ENCODE data around the gene RANBP3.
A peak's percentile ranks its signal among the peaks of the same experiment; 100 is the strongest.

Gene RANBP3

DNA sequence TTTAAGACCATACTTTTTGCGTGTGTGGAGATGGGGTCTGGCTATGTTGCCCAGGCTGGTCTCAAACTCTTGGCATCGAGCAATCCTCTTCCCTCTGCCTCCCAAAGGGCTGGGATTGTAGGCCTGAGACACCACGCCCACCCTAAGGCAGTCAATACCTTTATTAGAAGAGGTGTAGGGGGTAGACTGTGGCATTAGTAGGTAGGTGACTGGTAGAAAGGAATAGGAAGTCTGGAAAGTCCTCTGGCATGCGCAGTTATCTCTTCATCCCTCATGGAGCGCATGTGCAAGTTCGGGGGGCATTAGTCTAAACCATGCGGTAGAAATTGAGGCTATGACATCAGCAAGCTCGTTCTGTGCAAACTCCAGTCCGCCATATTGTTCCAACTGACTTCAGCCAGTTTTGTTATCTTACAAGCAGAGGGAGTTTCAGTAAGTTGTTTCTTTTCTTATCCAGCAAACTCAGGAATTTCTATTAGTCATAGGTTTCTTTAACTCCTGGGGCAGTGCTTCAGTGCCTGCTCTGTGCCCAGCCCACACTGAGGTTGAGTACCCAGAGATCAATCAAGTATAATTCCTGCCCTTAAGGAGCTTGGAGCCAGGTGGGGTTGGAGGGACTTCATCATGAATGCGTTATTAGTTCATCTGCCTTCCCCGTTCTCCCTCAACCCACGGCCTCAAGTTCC is 7.3 kb upstream of the RANBP3 start:
- no peak for DNase-seq

DNA sequence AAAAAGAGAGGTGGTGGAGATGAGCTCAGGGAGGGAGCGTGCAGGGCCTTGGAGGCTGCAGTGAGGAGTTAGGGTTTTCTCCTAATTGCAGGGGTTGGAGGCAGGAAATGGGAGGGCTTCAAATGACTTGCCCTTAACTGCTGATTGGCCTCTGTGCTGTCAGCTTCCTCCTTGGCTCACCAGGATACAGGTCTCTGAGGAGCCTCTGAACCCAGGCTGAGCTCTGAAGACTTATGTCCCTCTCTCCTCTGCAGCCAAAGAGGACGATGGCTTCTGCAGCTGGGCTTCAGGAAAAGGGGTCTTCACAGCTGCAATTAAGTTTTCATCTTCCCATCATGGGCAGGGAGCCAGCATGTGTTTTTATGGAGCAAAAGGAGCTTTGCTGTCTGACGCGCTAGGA is 6.7 kb upstream of the RANBP3 start:
- DNase-seq, result no peak

DNA sequence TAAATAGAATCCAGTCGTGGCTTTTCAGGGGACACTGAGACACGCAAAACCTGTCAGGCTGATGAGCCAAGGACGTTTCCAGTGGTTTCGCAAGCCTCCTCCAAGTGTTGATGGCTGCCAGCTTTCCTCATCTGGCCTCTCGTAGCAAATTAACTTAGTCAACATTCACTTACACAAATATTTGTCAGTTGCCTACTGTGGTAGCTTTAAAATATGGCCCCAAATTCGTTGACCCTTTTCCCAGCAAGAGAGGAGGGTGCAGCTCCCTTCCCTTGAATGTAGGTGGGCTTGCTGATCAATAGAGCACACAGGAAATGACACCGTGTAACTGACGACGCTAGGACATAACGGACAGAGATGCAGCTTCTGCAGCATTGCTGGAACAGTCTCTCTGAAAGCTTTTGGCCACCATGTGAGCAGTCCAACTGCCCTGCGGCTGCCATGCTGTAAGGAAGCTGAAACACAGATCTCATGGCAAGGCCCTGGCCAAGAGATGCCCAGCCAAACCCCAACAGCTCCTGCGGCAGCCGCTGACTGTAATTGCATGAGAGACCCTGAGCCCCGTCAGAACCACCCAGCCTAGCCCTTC is 5.5 kb upstream of the RANBP3 start:
- no peak for DNase-seq

DNA sequence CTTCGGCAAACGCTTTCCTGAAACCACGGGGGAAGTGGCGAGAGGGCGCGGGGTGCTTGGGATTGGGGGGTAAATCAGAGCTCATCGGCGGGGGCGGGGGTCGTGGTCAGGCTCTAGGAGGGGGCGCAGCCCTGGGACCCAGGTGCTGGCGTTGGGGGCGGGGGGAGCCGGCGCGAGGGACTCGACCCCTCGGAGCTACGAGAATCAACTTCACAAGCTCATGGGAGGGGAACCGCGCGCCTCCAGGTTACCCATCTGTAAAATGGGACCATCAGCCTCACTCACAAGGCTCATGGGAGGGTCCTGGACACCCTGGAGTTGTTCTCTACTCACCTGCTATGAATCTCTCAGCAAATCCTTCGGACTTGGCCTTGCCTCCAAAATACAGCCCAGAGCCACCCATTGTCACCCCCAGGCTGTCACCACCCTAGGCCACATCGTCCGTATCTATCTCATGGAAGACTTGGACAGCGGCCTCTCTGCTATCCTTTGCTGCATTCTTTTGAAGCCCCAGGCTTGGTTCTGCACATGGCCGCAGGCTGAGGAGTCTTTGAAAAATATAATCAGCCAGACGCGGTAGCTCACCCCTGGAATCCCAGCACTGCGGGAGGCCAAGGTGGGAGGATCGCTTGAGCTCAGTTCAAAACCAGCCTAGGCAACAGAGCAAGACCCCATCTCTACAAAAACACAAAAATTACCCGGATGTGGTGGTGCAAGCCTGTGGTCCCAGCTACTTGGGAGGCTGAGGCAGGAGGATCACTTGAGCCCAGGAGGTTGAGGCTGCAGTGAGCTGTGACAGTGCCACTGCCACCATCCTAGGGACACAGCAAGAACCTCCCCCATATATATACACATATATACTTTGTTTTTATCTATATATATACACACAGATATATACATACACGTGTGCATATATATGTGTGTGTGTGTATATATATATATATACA is 939 bp upstream of the RANBP3 start:
- DNase-seq, result no peak

DNA sequence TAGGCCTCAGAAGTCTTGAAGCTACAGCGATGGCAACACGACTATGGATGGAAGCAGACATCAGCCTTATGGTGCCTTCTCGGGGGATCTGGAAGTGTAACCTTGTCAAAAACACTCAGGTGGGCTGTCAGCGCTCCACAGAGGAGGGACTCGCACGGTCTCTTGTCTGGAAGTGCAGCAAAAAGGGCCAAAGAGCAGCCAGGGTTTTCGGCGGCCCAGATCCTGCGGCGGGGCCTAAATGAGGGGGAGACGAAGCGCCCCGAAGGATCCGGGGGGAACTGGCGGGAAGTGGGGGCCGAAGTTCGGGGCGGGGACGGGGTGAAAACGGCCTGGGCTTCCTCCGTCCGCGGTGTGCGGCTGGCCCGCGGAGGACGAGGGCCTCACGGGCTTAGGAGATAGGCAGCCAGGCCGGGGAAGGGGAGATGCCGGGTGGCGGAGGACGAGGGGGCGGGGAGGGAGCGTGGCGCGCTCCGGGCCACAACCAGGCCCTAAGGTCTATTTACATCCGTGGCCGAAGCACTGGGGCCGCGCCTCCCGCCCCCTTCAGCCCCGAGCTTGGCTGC is 637 bp downstream of the RANBP3 start:
- DNase-seq, result no peak

DNA sequence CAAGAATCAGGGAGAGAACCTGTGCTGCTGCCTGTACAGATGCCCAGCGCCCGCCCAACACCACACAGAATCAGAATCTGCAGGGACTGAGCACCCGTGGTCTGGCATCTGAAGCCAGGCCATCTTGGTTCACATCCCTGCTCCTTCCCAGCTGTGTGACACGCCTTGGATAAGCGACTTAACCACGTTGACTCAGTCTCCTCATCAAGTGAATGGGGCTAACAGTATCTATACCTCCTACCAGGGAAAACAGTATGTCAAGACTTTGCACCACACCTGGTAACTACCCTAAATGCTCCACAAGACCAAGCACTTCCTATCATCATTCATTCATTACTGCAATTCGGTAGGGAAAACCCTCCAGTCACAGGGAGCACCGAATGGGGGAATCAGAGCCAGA is 1.2 kb downstream of the RANBP3 start:
- no peak for DNase-seq

DNA sequence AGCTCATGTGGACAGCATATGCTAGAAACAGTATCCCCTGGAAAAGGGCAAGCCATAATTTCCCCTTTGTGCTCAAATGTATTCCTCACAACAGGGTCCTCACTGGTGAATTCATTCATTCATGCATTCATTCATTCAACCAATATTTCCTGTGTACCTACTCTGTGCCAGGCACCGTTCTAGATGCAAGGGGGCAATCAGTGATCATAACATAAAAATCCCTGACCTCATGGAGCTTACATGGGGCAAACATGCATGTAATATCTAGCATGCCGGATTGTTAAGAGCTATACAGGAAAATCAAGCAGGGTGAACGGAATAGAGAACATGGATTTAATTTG is 2.6 kb downstream of the RANBP3 start:
- no peak for DNase-seq

DNA sequence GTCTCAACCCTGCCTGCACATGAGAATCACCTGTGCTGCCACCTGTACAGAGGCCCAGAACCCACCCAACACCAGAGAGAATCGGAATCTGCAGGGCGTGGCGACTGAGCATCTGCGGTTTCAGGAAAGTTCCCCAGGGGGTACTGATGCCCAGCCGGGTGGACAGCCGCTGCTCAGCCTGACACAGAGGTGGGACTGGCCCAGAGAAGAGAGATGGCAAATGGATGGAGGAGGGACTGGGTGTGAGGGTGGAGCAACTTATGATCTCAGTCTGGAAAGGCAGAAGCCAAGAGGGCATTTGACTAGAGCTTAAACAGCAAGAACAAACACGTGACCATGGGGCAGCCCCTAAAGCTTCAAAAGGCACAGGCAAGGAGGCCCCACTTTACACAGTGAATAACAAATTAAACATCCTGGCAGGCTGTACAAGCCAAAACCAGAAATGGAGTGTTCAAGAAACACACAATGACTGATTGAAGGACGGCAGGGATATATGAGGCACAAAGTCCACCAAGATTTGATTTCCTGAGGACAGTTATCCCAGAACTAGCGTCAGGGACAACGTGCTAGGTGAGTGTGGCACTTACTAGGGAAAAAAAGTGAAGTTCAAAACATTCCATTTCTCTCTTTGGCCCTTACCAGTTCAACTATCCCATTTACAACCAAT is 3.1 kb downstream of the RANBP3 start:
- DNase-seq, result no peak

DNA sequence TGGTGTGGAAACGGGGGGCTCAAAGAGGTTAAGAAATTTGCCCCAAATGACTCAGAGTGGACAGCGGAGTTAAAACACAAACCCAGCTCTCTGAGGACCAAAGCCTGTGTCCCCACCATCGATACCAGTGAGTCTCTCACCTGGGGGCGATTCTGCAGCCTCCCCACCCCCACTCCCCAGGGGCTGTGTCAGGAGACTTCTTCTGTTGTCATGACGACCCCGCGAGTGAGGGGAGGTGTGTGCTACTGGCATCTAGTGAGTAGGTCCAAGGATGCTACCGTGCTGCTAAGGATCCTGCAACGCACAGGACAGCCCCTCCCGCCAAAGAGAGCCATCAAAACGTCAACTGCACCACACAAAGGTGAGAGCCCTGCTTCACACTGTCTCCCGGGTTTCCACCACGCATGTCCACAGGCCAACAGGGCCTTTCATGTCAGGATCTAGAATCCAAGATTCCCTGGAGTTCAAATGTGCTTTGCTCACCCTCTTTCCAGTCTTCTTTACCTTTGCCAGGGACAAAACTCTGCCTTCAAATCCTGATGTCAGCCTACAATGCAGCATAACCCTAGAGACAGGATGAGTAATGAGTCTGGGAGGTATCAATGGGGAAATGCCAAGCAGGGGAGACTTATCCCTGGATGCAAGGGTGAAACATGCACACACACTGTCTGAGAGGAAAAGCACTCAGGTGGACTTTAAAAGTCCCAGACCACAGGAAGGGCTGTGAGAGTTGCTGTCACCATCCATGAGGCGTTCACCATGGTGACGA is 3.9 kb downstream of the RANBP3 start:
- no peak for DNase-seq

DNA sequence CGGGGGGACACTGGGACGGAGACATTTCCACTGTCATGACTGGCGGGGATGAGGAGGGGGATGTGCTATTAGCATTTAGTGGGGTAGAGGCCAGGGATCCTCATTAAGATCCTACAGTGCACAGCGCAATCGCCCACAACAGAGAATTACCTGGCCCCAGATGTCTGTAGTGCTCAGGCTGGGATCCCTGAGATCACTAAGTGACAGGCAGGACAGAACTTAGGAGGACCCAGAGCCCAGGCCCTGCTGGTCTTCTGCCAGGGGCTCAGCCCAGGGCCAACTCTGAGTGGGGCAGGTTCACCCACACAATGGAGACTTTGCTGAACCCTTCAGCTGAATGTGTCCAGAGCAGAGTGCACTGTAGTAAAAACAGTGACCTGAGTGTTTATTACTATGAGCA is 4.6 kb downstream of the RANBP3 start:
- no peak for DNase-seq

DNA sequence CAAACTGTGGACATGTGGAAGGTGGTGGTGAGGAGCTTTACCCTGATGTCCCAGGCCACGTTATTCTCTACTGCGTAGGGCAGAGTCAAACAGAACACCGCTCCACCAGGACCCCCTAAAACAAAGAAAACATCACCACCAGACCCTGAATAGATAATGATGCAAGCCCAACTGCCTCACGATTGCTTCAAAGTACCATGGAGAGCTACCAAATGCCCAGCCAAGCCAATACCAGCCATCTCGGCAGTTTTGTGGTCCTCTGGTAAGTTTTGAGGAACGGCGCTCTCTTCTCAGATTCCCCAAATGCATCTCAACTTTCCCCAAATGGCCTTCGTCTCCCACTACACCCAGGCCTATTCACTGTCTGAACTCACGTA is 5.6 kb downstream of the RANBP3 start:
- DNase-seq, result no peak

DNA sequence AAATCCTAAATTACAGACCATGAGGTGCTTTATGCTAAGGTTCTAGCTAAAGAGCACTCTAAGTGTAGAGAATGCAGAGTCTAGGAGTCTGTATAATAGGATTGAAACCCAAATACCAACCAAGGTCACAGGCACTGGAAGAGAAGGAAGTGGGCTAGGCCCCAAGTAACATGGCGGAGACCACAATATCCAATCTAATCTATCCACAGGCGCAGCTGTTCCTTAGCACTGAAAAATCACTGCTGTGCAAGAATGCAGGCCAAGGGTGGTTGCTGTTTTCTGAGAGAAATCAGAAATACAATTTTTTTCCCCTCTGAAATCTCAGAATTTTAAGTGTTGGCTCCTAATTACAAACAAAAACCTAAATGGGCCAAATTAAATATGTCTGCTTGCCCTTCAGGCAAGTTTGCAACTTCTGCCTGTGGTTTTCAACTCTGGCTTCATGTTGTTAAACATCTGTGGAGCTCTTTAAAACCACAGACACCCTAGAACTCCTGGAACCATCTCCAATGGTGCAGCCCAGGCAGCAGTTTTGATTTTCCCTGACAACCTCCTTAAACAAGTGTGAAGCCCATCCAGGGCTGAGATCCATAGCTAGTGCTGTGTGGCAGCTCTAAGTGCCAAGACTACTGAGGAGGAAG is 6.1 kb downstream of the RANBP3 start:
- no peak for DNase-seq

DNA sequence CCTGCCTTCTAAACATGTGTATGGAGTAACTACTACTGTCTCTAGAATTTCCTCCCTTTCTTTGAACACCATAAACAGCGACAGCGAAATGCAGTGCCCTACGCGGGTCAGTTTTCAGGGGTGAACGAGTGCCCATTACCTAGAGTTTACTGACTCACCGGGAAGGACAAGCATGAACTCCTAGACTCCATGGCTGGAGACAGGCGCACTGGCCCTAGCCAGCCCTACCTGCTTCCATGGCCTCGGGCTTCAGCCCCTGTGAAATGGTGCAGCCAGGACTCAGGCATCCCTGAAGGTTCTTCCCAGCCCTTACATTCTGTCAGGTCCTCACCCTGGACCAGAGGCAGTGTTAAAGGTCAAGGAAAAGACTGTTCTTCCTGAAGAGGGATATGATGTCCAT is 8.5 kb downstream of the RANBP3 start:
- DNase-seq, result no peak

DNA sequence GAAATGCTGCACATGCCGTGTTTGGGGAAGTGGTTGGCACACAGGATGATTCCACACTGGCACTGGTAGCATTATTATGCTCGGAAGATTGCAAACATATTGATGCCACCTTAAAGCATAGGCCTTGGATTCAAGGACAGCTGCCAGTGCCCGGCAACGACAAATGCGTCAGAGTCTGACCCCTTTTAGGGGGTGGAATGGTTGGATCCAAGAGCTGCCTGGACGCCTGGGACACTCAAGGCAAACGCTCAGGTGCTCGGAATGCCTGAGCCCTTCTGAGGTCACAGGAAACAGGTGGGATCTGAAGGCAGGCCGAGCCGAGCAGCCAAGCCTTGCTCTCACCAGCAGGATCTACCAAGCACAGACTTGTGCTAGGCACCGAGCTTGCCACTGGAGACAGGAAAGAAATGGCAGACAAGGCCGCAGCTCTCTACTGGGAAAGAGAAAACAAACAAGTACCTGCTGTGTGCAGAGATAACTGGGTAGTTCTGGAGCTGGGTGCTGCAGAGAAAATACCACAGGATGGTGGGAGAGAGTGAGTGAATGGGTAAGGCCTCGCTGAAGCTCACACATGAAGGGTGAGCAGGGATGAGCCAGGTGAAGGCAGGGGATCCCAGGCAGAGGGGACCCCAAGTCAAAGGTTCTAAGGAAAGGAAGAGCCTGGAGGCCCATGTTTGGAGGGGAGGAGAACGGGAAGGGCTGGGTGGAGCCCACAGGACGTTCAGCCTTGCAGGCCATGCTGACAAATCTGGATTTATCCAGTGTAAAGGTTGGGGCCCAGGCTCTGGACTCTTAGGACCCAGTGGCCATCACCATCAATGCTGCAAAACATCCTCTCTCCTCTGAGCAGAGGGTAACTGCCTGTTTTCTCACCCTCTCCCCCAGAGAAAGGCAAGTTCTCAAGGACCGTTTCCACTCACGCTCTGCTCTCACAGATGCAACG is 9.2 kb downstream of the RANBP3 start:
- no peak for DNase-seq

DNA sequence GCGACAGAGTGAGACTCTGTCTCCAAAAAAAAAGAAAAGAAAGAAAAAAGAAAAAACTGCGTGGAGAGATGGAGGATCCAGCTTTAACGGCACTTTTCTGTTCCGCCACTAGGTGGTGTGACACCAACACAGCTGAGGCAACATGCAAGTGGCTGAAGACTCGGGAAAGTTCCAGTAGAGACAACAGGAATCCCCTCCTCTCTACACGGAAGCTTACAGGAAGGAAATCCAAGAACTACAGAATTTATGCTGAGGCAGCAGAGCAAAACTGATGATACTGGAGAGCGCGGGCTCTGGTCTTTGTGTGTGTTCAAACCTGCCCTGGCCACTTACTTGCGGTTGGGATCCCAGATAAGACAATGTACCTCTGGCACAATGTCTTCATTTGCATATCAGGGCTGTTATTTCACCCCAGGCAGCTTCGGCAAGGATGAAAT is 9.9 kb downstream of the RANBP3 start:
- DNase-seq, result peak; percentile 40

DNA sequence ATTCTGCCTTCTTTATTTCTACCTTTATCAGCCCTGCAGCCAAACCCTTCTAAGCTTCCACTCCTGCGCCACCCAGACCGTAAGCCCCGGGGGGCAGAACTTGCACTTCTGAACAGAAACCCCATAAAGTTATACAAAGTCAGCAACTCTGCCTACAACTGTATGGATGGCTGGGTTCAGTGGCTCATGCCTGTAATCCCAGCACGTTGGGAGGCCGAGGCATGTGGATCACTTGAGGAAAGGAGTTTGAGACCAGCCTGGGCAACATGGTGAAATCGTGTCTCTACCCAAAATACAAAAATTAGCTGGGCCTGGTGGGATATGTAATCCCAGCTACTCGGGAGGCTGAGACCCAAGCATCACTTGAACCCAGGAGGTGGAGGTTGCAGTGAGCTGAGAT is 10.4 kb downstream of the RANBP3 start:
- no peak for DNase-seq

DNA sequence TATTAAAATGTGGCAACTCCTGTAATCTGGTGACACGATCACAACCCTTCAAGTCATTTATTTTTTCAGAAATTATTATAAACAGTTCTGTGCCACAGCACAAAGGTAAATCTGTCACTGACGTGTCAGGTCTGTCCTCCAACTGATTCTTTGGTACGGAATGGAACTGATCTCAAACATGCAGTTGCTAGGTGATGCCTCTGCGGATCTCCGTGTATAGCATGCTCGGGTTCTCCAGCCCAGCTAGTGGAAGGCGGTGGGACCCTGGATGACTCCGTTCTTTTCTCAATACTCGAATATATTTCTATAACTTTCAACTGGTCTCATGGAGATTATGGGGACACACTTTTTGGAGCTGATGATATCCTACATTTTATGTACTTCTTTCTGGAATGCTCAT is 11.0 kb downstream of the RANBP3 start:
- DNase-seq, result no peak

DNA sequence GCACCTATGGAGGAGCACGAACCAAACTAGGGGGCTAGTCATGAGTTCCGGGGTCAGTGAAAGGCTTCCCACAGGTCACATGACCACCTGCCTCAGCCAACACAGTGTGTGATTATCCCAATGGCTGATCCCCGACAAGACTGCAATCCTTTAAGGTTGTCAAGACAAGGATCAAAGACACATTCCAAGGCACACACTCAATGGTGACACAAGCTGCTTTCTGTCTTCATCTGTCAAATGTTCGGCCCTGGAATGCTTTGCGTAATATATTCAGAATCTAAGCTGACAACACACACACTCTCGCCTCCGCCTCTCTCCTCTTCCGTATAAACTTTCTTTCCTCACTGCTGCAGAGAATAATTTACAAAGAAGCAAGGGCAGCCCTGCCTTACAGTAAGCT is 11.7 kb downstream of the RANBP3 start:
- no peak for DNase-seq

DNA sequence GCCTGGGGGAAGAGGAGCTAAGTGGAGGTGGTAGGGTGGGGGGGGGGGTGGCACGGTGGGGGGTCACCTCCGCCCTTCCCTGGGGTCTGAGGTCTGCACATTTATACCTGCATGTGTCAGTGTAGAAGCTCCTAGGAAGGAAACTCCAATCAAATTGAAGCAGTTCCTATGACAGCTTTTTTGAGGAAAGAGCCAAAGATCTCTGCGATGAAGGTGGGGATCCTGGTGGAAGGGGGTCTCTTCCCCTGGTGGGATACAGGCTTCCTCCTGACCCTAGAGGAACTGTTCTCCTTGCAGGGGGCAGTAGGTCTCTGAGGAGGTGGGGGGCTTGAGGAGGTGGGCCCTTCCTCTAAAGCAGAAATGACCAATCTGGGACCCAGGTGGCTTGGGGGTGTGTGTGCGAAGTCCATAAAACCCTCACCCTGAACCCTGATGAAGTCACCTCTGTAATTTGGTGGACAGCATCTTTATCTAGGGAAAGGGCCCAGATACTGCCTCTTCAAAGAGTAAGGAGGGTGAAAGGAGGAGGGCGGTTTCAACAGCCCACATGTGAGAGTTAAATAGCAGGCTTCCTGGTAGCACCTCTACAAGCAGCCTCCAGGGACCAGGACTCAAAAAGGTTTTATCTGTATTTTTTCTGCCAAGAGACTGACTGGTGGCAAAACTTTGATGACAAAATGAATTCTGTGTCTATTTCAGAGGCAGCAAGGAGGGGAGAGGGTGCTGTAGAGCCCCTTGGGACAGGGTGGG is 12.9 kb downstream of the RANBP3 start:
- no peak for DNase-seq

DNA sequence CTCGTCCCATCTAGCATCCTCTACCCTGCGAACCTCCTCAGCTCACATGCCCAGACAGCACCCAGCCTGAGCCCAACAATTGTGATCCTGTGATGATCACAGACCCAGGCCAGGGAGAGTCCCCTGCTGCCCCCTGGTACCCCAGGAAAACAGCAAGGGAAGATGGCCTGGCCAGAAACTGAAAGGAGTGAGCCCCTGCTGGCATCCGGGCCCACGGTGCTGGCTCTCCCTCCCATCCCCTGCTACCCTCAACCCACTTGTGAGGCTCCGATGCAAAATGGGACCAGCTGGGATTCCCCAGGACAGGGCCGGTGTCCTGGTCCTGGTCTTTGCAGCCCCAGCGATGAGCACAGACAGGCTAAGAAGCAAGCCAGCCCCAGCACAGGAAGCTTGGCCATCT is 14.1 kb downstream of the RANBP3 start:
- DNase-seq, result no peak

Measured in T1000 (cell line).